ENCODE measurements around the gene HOXD13. TPM values are rescaled to one million over a fixed set of nuclear protein-coding genes. Genes with fewer than 3 reads are reported as not detected.

The HOXD13 gene
- total RNA-seq, 1 donor from 2014 or later, result not detected

- peak; percentile 23 for DNase-seq (ENCODE audit: low read depth)
These were observed 26.2 kb downstream of the HOXD13 start for GRCh38 chr2:176118601-176119339.

DNA sequence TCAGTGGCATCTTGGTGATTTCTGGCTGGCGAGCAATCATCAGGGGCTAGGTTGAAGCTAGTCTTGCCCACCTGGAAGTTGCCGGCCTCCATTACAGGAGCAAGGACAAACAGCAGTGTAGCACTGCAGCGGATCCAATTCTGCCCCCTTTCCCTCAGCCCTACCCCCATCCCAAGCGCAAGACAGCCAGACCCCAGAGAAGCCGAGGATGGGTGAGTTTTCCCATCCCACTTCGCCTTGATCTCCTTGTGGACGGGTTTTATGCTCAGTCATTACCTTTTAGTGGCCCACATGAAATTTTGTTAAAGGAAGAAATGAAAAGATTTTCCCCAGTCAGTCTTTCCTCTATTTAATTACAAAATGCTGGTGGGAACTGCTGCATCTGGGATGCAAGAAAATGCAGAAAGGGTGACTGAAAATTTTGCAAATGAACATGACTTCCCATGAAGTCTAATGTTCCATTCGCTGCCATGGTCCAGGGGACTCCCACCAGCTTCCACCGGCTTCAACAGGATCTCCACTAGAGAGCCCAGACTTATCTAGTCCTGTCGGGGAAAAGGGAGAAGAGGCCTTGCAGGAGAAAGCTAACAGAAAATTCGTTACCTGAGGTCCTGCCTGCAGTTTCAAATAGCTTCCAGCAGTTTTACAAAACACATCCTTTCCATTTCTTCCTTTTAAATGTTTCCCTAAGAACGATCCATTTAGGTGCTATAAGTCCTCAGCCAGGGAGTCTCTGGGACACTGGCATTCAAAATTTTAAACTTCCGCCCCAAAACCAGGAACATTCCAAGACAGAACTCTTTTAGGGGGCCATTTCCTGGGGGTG is 28.1 kb downstream of the HOXD13 start:
- no peak for DNase-seq (ENCODE audit: low read depth)

- DNase-seq (ENCODE audit: low read depth), result no peak
These were observed 28.9 kb downstream of the HOXD13 start for GRCh38 chr2:176121190-176122051.

GRCh38 chr2:176122052-176122682 is 29.6 kb downstream of the HOXD13 start:
- peak; percentile 58 for DNase-seq (ENCODE audit: low read depth)

- no peak for DNase-seq (ENCODE audit: low read depth)
These were observed 30.3 kb downstream of the HOXD13 start, which contains the start of gene HOXD9 for GRCh38 chr2:176122683-176123410. TSS of gene HOXD9 (plus strand) at chr2:176122719. CDS start at chr2:176122769, 50 bp downstream.

GRCh38 chr2:176123411-176124109 is 31.0 kb downstream of the HOXD13 start:
- DNase-seq (ENCODE audit: low read depth), result no peak

GRCh38 chr2:176124110-176124946 is 31.8 kb downstream of the HOXD13 start:
- no peak for DNase-seq (ENCODE audit: low read depth)

GRCh38 chr2:176124947-176125771 is 32.6 kb downstream of the HOXD13 start:
- DNase-seq (ENCODE audit: low read depth), result no peak

GRCh38 chr2:176125772-176126054 is 33.2 kb downstream of the HOXD13 start:
- no peak for DNase-seq (ENCODE audit: low read depth)

- DNase-seq (ENCODE audit: low read depth), result peak; percentile 71
These were observed 34.6 kb downstream of the HOXD13 start for GRCh38 chr2:176126929-176127773.

- no peak for DNase-seq (ENCODE audit: low read depth)
These were observed 35.2 kb downstream of the HOXD13 start for GRCh38 chr2:176127774-176128072.

GRCh38 chr2:176128172-176128981 is 35.9 kb downstream of the HOXD13 start:
- DNase-seq (ENCODE audit: low read depth), result no peak

DNA sequence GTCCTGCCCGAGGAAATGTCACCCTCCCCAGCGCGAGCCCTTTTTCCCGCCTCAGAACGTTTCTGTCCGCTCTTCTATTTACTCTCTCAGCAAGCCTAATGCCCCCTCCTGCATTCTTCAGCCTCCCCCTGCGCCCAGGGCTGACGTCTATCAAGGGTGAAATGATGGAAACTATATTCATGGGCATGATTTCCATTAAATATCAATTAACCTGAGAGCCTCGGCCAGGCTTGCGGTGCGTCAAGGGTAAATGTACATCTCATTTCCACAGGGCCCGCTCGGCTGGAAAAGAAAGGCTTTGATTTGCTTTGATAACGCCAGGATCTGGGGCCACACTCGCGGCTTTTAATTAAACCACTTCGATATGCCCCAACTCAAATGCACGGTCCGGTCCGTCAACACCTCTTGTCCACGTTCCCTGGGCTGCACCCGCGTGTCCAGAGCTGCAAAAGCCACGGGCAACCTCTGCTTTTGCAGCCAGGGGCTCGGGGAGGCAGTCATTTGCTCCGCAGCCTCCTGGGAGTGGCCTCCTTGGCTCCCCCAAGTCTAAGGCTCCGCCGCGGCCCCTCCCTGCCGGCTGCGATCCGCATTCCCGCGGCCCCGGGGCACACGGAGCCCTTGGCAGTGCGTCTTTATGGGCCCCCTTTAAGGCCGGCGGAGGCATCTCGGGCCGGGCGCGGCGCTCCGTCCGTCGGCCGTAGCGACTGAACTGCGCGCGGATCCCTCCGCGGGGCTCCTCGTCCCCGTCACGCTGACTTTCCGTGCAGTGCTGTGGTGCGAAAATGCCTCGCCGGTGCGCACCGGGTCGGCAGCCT is 36.7 kb downstream of the HOXD13 start, which contains the start of gene HOXD8:
Gene HOXD8 (plus strand): TSS at position 724 of the 815 bp plus-strand sequence. CDS start 662 bp downstream, outside the sequence.
- peak; percentile 52 for DNase-seq (ENCODE audit: low read depth)

DNA sequence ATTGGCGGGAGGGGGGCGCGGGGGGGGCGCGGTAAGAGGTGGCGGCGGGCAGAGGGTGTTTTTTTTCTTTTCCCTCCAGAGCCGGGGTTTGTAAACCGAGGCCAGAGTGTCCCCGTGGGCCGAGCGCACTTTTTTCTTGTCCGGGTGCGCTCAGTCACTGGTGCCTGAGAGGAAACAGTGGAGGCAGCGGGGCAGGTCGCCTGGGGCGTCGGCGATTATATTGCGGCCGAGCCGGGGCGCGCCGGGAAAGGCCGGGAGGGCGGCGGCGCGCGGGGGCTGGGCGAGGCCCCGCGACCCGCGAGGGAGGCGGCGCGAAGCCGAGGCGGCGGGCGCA is 37.3 kb downstream of the HOXD13 start:
- peak; percentile 19 for DNase-seq (ENCODE audit: low read depth)

GRCh38 chr2:176130147-176130956 is 37.8 kb downstream of the HOXD13 start:
- peak; percentile 22 for DNase-seq (ENCODE audit: low read depth)

All from myocyte (in vitro differentiated cells).